Choroid plexus epithelial cell (primary cell): ENCODE results near the gene COPG1.

Source experiments
- DNase-seq: peaks from one replicate; pipeline ENCODE4 v3.0.0-alpha.2; 2010; ENCODE audit warnings: low read depth
- H3K4me3 ChIP-seq: 2 replicates; pipeline ENCODE4 v1.5.1; 2011; ENCODE audit warnings: low read depth, mild to moderate bottlenecking, control low read depth, low read length, moderate library complexity
- CTCF ChIP-seq: conservative IDR thresholded peaks from 2 replicates; pipeline ENCODE4 v1.5.1; 2011; ENCODE audit warnings: low read depth, mild to moderate bottlenecking, control low read depth, inconsistent platforms, low read length, moderate library complexity

Gene COPG1

GRCh38 chr3:129313665-129314385 lies 64.4 kb downstream of the COPG1 start:
- DNase-seq, result peak; percentile 46
- TF ChIP-seq CTCF, result no peak
- peak overlapping the region; percentile 81 for H3K4me3 ChIP-seq

- TF ChIP-seq CTCF, result no peak
- peak; percentile 89 for DNase-seq
- peak overlapping the region; percentile 81 for H3K4me3 ChIP-seq
Measured at GRCh38 chr3:129314386-129315222, 65.2 kb downstream of the COPG1 start.

GRCh38 chr3:129315223-129315997 lies 66.0 kb downstream of the COPG1 start:
- peak overlapping the region; percentile 81 for H3K4me3 ChIP-seq
- TF ChIP-seq CTCF, result no peak
- peak; percentile 46 for DNase-seq

GRCh38 chr3:129315998-129316247 lies 66.5 kb downstream of the COPG1 start:
- no peak for TF ChIP-seq CTCF
- peak overlapping the region; percentile 81 for H3K4me3 ChIP-seq
- DNase-seq, result no peak

GRCh38 chr3:129316248-129317013 lies 67.0 kb downstream of the COPG1 start:
- peak; percentile 45 for TF ChIP-seq CTCF
- peak overlapping the region; percentile 81 for H3K4me3 ChIP-seq

GRCh38 chr3:129317014-129317771 lies 67.8 kb downstream of the COPG1 start:
- no peak for TF ChIP-seq CTCF

More at GRCh38 chr3:129316248-129317013, 67.0 kb downstream of the COPG1 start:
- DNase-seq, result peak; percentile 88

More at GRCh38 chr3:129317014-129317771, 67.8 kb downstream of the COPG1 start:
- DNase-seq, result no peak
- H3K4me3 ChIP-seq, result peak overlapping the region; percentile 81
